ENCODE data around the gene BSX.

BSX gene

GRCh38 chr11:122981388-122982264, at the start of gene BSX:
Gene BSX, minus strand, starts transcription at chr11:122981834. Its CDS starts 163 bp downstream, at chr11:122981671.
- Histone ChIP-seq H3K9me3 (ENCODE audit: insufficient read depth, low read depth, low read length) (no peaks in the 10 kb centered on the region), H2AFZ (ENCODE audit: low read length) (no peak within 1 kb of the TSS), H3K36me3 (ENCODE audit: insufficient read depth, low read length) (no peaks in the 10 kb centered on the region), H3K27me3 (ENCODE audit: insufficient read depth, low read length, poor library complexity, severe bottlenecking) (no peaks in the 10 kb centered on the region), H3K4me1 (ENCODE audit: insufficient read depth, low read length, poor library complexity, severe bottlenecking) (no peaks in the 10 kb centered on the region), H3F3A (ENCODE audit: low read depth) (no peaks in the 10 kb centered on the region), H4K20me1 (ENCODE audit: insufficient read depth, low read length, poor library complexity, severe bottlenecking) (no peaks in the 10 kb centered on the region), H3K9me2 (replicated peaks; ENCODE audit: low read depth, low read length) (no peaks in the 10 kb centered on the region), H3K9ac (ENCODE audit: low read depth, low read length, poor library complexity, severe bottlenecking) (no peak within 1 kb of the TSS), H3K79me2 (ENCODE audit: insufficient read depth, low read length) (no peaks in the 10 kb centered on the region), H3K4me2 (ENCODE audit: low read depth, low read length, poor library complexity, severe bottlenecking) (no peak within 1 kb of the TSS), H3K4me3 (ENCODE audit: low read length, poor library complexity, severe bottlenecking) (no peak within 1 kb of the TSS)
- no peak for TF ChIP-seq EZH2phosphoT487 (IDR thresholded peaks at IDR 0.05; ENCODE audit: borderline replicate concordance)
- TF ChIP-seq, protein P1, sequence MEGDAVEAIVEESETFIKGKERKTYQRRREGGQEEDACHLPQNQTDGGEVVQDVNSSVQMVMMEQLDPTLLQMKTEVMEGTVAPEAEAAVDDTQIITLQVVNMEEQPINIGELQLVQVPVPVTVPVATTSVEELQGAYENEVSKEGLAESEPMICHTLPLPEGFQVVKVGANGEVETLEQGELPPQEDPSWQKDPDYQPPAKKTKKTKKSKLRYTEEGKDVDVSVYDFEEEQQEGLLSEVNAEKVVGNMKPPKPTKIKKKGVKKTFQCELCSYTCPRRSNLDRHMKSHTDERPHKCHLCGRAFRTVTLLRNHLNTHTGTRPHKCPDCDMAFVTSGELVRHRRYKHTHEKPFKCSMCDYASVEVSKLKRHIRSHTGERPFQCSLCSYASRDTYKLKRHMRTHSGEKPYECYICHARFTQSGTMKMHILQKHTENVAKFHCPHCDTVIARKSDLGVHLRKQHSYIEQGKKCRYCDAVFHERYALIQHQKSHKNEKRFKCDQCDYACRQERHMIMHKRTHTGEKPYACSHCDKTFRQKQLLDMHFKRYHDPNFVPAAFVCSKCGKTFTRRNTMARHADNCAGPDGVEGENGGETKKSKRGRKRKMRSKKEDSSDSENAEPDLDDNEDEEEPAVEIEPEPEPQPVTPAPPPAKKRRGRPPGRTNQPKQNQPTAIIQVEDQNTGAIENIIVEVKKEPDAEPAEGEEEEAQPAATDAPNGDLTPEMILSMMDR (conservative IDR thresholded peaks at IDR 0.05; ENCODE audit: low read length), result no peak

GRCh38 chr11:123030517-123030916, 48.9 kb upstream of the BSX start:
- Histone ChIP-seq H3K4me1 (ENCODE audit: insufficient read depth, low read length, poor library complexity, severe bottlenecking) (peaks cover 7% of the 10 kb centered on the region), H3K27me3 (ENCODE audit: insufficient read depth, low read length, poor library complexity, severe bottlenecking) (no peaks in the 10 kb centered on the region), H3K9me3 (ENCODE audit: insufficient read depth, low read depth, low read length) (no peaks in the 10 kb centered on the region), H3K9me2 (replicated peaks; ENCODE audit: low read depth, low read length) (no peaks in the 10 kb centered on the region), H3K9ac (ENCODE audit: low read depth, low read length, poor library complexity, severe bottlenecking) (no peak overlapping the region), H3K4me2 (ENCODE audit: low read depth, low read length, poor library complexity, severe bottlenecking) (no peak overlapping the region), H3K4me3 (ENCODE audit: low read length, poor library complexity, severe bottlenecking) (no peak overlapping the region), H4K20me1 (ENCODE audit: insufficient read depth, low read length, poor library complexity, severe bottlenecking) (no peaks in the 10 kb centered on the region), H3F3A (ENCODE audit: low read depth) (no peaks in the 10 kb centered on the region), H2AFZ (ENCODE audit: low read length) (no peak overlapping the region), H3K79me2 (ENCODE audit: insufficient read depth, low read length) (no peaks in the 10 kb centered on the region), H3K36me3 (ENCODE audit: insufficient read depth, low read length) (no peaks in the 10 kb centered on the region)
- TF ChIP-seq, protein P1 (conservative IDR thresholded peaks at IDR 0.05; ENCODE audit: low read length), result no peak
- no peak for TF ChIP-seq EZH2phosphoT487 (IDR thresholded peaks at IDR 0.05; ENCODE audit: borderline replicate concordance)

GRCh38 chr11:123020968-123021367, 39.3 kb upstream of the BSX start:
- Histone ChIP-seq H3K27me3 (ENCODE audit: insufficient read depth, low read length, poor library complexity, severe bottlenecking) (no peaks in the 10 kb centered on the region), H3K4me2 (ENCODE audit: low read depth, low read length, poor library complexity, severe bottlenecking) (no peak overlapping the region), H3K79me2 (ENCODE audit: insufficient read depth, low read length) (no peaks in the 10 kb centered on the region), H3K36me3 (ENCODE audit: insufficient read depth, low read length) (no peaks in the 10 kb centered on the region), H3K9me3 (ENCODE audit: insufficient read depth, low read depth, low read length) (no peaks in the 10 kb centered on the region), H2AFZ (ENCODE audit: low read length) (peak overlapping the region; percentile 98), H3K9ac (ENCODE audit: low read depth, low read length, poor library complexity, severe bottlenecking) (no peak overlapping the region), H3F3A (ENCODE audit: low read depth) (no peaks in the 10 kb centered on the region), H3K4me1 (ENCODE audit: insufficient read depth, low read length, poor library complexity, severe bottlenecking) (no peaks in the 10 kb centered on the region), H3K4me3 (ENCODE audit: low read length, poor library complexity, severe bottlenecking) (no peak overlapping the region), H4K20me1 (ENCODE audit: insufficient read depth, low read length, poor library complexity, severe bottlenecking) (no peaks in the 10 kb centered on the region), H3K9me2 (replicated peaks; ENCODE audit: low read depth, low read length) (no peaks in the 10 kb centered on the region)
- TF ChIP-seq, protein P1 (conservative IDR thresholded peaks at IDR 0.05; ENCODE audit: low read length), result peak; percentile 86
- no peak for TF ChIP-seq EZH2phosphoT487 (IDR thresholded peaks at IDR 0.05; ENCODE audit: borderline replicate concordance)

Measured in Loucy (cell line).